Neural cell (in vitro differentiated cells): Measurements from ENCODE around the gene HOXC10. TPM values are rescaled to one million over a fixed set of nuclear protein-coding genes. Genes with fewer than 3 reads are reported as not detected.

Source experiments
- H2AFZ ChIP-seq: fragments of 200-600, 300-800 bp; sonication (generic), shearing (Covaris generic); 2 replicates; pipeline ENCODE4 v1.6.0; 2014; ENCODE audit warnings: low read depth, mild to moderate bottlenecking, antibody characterized with exemption, low read length, moderate library complexity
- H3F3A ChIP-seq: fragments of 200-600 bp; shearing (Covaris generic); 2 replicates; pipeline ENCODE4 v1.6.1; 2016; ENCODE audit warnings: mild to moderate bottlenecking, moderate library complexity, mixed read lengths, antibody characterized with exemption, low read length; ENCODE audit not compliant: insufficient read depth, poor library complexity, severe bottlenecking
- H3K27ac ChIP-seq: fragments of 200-600, 300-800 bp; sonication (generic), shearing (Covaris generic); 2 replicates; pipeline ENCODE4 v1.5.1; 2014; ENCODE audit warnings: mild to moderate bottlenecking, low read length, moderate library complexity
- H3K27me3 ChIP-seq: fragments of 300-800, 200-600 bp; sonication (generic), shearing (Covaris generic); 2 replicates; pipeline ENCODE4 v1.6.0; 2014; ENCODE audit warnings: mild to moderate bottlenecking, low read depth, low read length, moderate library complexity; ENCODE audit not compliant: insufficient read depth
- H3K36me3 ChIP-seq: fragments of 300-800, 200-600 bp; sonication (generic), shearing (Covaris generic); 2 replicates; pipeline ENCODE4 v1.5.1; 2014; ENCODE audit warnings: mild to moderate bottlenecking, antibody characterized with exemption, low read length, moderate library complexity; ENCODE audit not compliant: insufficient read depth
- H3K4me2 ChIP-seq: fragments of 300-800, 200-600 bp; sonication (generic), shearing (Covaris generic); 2 replicates; pipeline ENCODE4 v1.6.0; 2014; ENCODE audit warnings: mild to moderate bottlenecking, low read length
- H3K4me3 ChIP-seq: fragments of 300-800, 200-600 bp; sonication (generic), shearing (Covaris generic); 2 replicates; pipeline ENCODE4 v1.5.1; 2014; ENCODE audit warnings: mild to moderate bottlenecking, low read length, moderate library complexity
- H3K79me2 ChIP-seq: fragments of 200-600 bp; shearing (Covaris generic); replicated peaks from 2 replicates; pipeline ENCODE4 v1.6.0; 2014; ENCODE audit warnings: mild to moderate bottlenecking, low read length, moderate library complexity; ENCODE audit not compliant: insufficient read depth
- H3K9ac ChIP-seq: fragments of 300-800, 200-600 bp; sonication (generic), shearing (Covaris generic); 2 replicates; pipeline ENCODE4 v1.6.1; 2016; ENCODE audit warnings: mild to moderate bottlenecking, low read length, mixed read lengths
- H3K9me2 ChIP-seq: fragments of 200-600 bp; shearing (Covaris generic); 2 replicates; pipeline ENCODE4 v1.6.1; 2016; ENCODE audit warnings: mild to moderate bottlenecking, low read length, mixed read lengths; ENCODE audit not compliant: insufficient read depth
- H3K9me3 ChIP-seq: fragments of 200-600, 300-800 bp; sonication (generic), shearing (Covaris generic); 2 replicates; pipeline ENCODE4 v1.6.1; 2016; ENCODE audit warnings: mild to moderate bottlenecking, mixed run types, low read length, moderate library complexity, mixed read lengths
- H4K20me1 ChIP-seq: fragments of 200-600 bp; shearing (Covaris generic); 2 replicates; pipeline ENCODE4 v1.6.1; 2016; ENCODE audit warnings: mild to moderate bottlenecking, mixed run types; ENCODE audit not compliant: insufficient read depth
- CTCF ChIP-seq: fragments of 450-650 bp; IDR thresholded peaks from 2 replicates; pipeline ENCODE4 v1.5.1; 2014; ENCODE audit warnings: antibody characterized with exemption, mild to moderate bottlenecking, moderate library complexity; ENCODE audit not compliant: poor library complexity, severe bottlenecking
- EP300 ChIP-seq: fragments of 450-650 bp; conservative IDR thresholded peaks from 2 replicates; pipeline ENCODE4 v1.6.1; 2014; ENCODE audit warnings: antibody characterized with exemption, mild to moderate bottlenecking, moderate library complexity; ENCODE audit not compliant: poor library complexity, severe bottlenecking
- EZH2 ChIP-seq: fragments of 200-600, 300-800 bp; shearing (Covaris generic), sonication (generic); IDR thresholded peaks from 2 replicates; pipeline ENCODE4 v1.6.1; 2014; ENCODE audit warnings: antibody characterized with exemption, low read length, borderline replicate concordance, mild to moderate bottlenecking; ENCODE audit not compliant: insufficient read depth, poor library complexity, severe bottlenecking
- MXI1 ChIP-seq: fragments of 450-650 bp; conservative IDR thresholded peaks from 2 replicates; pipeline ENCODE4 v1.6.1; 2014; ENCODE audit warnings: antibody characterized with exemption, mild to moderate bottlenecking; ENCODE audit not compliant: poor library complexity, severe bottlenecking
- POLR2AphosphoS5 ChIP-seq: IDR thresholded peaks from 2 replicates; pipeline ENCODE4 v1.6.1; 2012
- RAD21 ChIP-seq: fragments of 450-650 bp; conservative IDR thresholded peaks from 2 replicates; pipeline ENCODE4 v1.6.1; 2014; ENCODE audit warnings: antibody characterized with exemption, mild to moderate bottlenecking, moderate library complexity
- REST ChIP-seq: IDR thresholded peaks from 2 replicates; pipeline ENCODE4 v1.6.1; 2012; ENCODE audit warnings: borderline replicate concordance
- SMC3 ChIP-seq: fragments of 450-650 bp; conservative IDR thresholded peaks from 2 replicates; pipeline ENCODE4 v1.6.1; 2014; ENCODE audit warnings: antibody characterized with exemption, mild to moderate bottlenecking, moderate library complexity; ENCODE audit not compliant: poor library complexity
- TAF1 ChIP-seq: IDR thresholded peaks from 2 replicates; pipeline ENCODE4 v1.6.1; 2012; ENCODE audit warnings: low read depth
- polyA plus RNA-seq: library from polyadenylated mRNA; depleted of rRNA; stranded (reverse); fragments of >200 nt; gene quantifications from 2 replicates; pipeline ENCODE4 v1.2.3, GENCODE V29; 2014

The HOXC10 gene
- polyA plus RNA-seq, 1 donor from 2014 or later, result not detected

DNA sequence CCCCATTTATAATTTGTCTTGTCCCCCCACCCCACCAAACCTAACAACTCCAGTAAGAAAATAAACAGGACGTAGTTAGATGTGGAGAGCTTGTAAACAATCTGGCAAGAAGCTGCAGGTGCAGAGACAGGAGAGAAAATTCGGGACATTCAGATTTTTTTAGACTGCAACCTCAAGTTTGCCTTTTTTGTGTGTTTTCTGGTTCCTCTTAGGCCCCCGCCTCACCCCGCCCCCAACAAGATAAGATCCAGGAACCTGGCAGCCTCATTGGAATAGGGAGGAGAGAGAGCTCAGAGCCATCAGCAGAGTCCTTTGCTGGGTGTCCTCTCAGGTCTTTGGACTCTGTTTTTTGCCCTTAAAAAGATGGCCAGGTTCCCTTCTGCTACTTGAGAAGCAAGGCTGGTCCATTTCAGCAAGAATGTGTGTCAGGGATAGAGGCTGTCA, 2.9 kb downstream of the HOXC10 start:
- Histone ChIP-seq H3K9ac (no peak overlapping the region), H3K27ac (no peak overlapping the region), H3F3A (no peaks in the 10 kb centered on the region), H3K9me2 (no peaks in the 10 kb centered on the region), H2AFZ (no peak overlapping the region), H3K9me3 (no peaks in the 10 kb centered on the region), H4K20me1 (no peaks in the 10 kb centered on the region), H3K27me3 (peaks cover 100% of the 10 kb centered on the region), H3K79me2 (no peaks in the 10 kb centered on the region), H3K36me3 (no peaks in the 10 kb centered on the region), H3K4me3 (no peak overlapping the region), H3K4me2 (no peak overlapping the region)
- TF ChIP-seq POLR2AphosphoS5 (no peak), EZH2 (no peak), RAD21 (no peak), EP300 (no peak), TAF1 (no peak), SMC3 (no peak), REST (no peak), MXI1 (no peak), CTCF (no peak)

DNA sequence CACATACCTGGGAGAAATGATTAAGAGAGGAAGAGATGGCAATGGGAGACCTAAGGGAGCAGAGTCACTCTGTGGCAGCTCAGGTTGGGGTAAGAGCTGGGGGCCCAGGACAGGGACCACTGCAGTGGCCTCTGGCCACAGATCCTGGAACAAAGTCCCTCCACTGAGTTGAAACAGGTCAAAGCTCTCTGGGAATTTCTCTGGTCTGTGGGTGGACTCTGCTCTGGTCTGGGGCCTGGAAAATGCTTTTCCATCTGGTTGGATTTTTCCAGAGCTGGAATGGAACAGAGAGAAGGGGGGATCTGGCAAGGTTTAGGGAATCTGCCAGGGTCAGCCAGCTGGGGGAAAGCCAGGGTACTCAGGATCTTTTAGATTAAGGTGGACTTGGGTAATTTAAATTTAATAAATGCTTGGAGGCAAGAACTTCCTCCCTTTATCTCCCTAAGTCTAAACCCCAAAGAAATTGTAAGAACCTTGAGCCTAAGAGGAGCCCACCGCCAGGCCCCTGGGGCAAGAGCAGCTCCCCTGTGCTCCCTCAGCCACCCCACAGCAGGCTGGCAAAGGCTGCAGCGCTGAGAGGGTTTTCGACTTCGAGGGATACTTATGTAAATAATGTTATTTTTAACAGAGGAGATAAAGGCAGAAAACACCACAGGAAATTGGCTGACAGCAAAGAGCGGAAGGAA, 3.7 kb downstream of the HOXC10 start:
- no peaks in the 10 kb centered on the region for H3K9me2 ChIP-seq
- H2AFZ ChIP-seq, result no peak overlapping the region
- H3K27ac ChIP-seq, result no peak overlapping the region
- H4K20me1 ChIP-seq, result no peaks in the 10 kb centered on the region
- H3K9ac ChIP-seq, result no peak overlapping the region
- H3K36me3 ChIP-seq, result no peaks in the 10 kb centered on the region
- H3K27me3 ChIP-seq, result peaks cover 100% of the 10 kb centered on the region
- no peaks in the 10 kb centered on the region for H3F3A ChIP-seq
- no peak overlapping the region for H3K4me2 ChIP-seq
- no peaks in the 10 kb centered on the region for H3K79me2 ChIP-seq
- H3K4me3 ChIP-seq, result no peak overlapping the region
- H3K9me3 ChIP-seq, result no peaks in the 10 kb centered on the region
- no peak for TF ChIP-seq EZH2
- no peak for TF ChIP-seq TAF1
- TF ChIP-seq RAD21, result no peak
- no peak for TF ChIP-seq POLR2AphosphoS5
- TF ChIP-seq REST, result no peak
- TF ChIP-seq SMC3, result no peak
- no peak for TF ChIP-seq MXI1
- no peak for TF ChIP-seq CTCF
- no peak for TF ChIP-seq EP300
